Measurements from ENCODE around the gene BCL7C. TPM values are rescaled to one million over a fixed set of nuclear protein-coding genes. Genes with fewer than 3 reads are reported as not detected.

Gene BCL7C
- total and polyA plus RNA-seq, 2 of the 13 experiments (the other 11 are each of a cell fraction or from before 2014, with no cell fraction given) = 17.7 to 33.8 TPM

GRCh38 chr16:30900588-30900987, 6.7 kb upstream of the BCL7C start (continued):
- TF ChIP-seq PCBP2 (optimal IDR thresholded peaks at IDR 0.05; ENCODE audit: low read depth, low read length, poor library complexity, severe bottlenecking) = no peak
- no peak for TF ChIP-seq FOXM1 (CRISPR knock-in tag; IDR thresholded peaks at IDR 0.05)
- no peak for TF ChIP-seq KDM2A (CRISPR knock-in tag; IDR thresholded peaks at IDR 0.05; ENCODE audit: borderline replicate concordance, low read depth)
- TF ChIP-seq NFIC (IDR thresholded peaks at IDR 0.05; ENCODE audit: low read length) = no peak
- TF ChIP-seq, protein P1, sequence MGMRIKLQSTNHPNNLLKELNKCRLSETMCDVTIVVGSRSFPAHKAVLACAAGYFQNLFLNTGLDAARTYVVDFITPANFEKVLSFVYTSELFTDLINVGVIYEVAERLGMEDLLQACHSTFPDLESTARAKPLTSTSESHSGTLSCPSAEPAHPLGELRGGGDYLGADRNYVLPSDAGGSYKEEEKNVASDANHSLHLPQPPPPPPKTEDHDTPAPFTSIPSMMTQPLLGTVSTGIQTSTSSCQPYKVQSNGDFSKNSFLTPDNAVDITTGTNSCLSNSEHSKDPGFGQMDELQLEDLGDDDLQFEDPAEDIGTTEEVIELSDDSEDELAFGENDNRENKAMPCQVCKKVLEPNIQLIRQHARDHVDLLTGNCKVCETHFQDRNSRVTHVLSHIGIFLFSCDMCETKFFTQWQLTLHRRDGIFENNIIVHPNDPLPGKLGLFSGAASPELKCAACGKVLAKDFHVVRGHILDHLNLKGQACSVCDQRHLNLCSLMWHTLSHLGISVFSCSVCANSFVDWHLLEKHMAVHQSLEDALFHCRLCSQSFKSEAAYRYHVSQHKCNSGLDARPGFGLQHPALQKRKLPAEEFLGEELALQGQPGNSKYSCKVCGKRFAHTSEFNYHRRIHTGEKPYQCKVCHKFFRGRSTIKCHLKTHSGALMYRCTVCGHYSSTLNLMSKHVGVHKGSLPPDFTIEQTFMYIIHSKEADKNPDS (CRISPR knock-in tag; IDR thresholded peaks at IDR 0.05) = no peak
- no peak for TF ChIP-seq E2F2 (CRISPR knock-in tag; IDR thresholded peaks at IDR 0.05; ENCODE audit: borderline replicate concordance)
- TF ChIP-seq KDM1A (CRISPR knock-in tag; IDR thresholded peaks at IDR 0.05) = 0 out of 2 replicates have a peak, but pooled peaks have one; percentile 33
- TF ChIP-seq ZNF124 (CRISPR knock-in tag; IDR thresholded peaks at IDR 0.05) = no peak
- TF ChIP-seq, protein P2, sequence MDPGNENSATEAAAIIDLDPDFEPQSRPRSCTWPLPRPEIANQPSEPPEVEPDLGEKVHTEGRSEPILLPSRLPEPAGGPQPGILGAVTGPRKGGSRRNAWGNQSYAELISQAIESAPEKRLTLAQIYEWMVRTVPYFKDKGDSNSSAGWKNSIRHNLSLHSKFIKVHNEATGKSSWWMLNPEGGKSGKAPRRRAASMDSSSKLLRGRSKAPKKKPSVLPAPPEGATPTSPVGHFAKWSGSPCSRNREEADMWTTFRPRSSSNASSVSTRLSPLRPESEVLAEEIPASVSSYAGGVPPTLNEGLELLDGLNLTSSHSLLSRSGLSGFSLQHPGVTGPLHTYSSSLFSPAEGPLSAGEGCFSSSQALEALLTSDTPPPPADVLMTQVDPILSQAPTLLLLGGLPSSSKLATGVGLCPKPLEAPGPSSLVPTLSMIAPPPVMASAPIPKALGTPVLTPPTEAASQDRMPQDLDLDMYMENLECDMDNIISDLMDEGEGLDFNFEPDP (CRISPR knock-in tag; conservative IDR thresholded peaks at IDR 0.05) = no peak
- TF ChIP-seq BHLHE40 (IDR thresholded peaks at IDR 0.05; ENCODE audit: low read length) = no peak
- TF ChIP-seq ZFP41 (CRISPR knock-in tag; IDR thresholded peaks at IDR 0.05; ENCODE audit: borderline replicate concordance) = no peak
- no peak for TF ChIP-seq ZNF460 (CRISPR knock-in tag; IDR thresholded peaks at IDR 0.05; ENCODE audit: borderline replicate concordance)
- no peak for TF ChIP-seq ZNF367 (CRISPR knock-in tag; IDR thresholded peaks at IDR 0.05; ENCODE audit: borderline replicate concordance)
- TF ChIP-seq ZNF253 (CRISPR knock-in tag; IDR thresholded peaks at IDR 0.05; ENCODE audit: borderline replicate concordance) = no peak
- no peak for TF ChIP-seq SKI (IDR thresholded peaks at IDR 0.05; ENCODE audit: partially characterized antibody)
- no peak for TF ChIP-seq MAFF (IDR thresholded peaks at IDR 0.05; ENCODE audit: low read depth, low read length)
- no peak for TF ChIP-seq ZNF772 (CRISPR knock-in tag; IDR thresholded peaks at IDR 0.05)
- no peak for TF ChIP-seq PAF1 (CRISPR knock-in tag; IDR thresholded peaks at IDR 0.05)
- TF ChIP-seq, protein P3, sequence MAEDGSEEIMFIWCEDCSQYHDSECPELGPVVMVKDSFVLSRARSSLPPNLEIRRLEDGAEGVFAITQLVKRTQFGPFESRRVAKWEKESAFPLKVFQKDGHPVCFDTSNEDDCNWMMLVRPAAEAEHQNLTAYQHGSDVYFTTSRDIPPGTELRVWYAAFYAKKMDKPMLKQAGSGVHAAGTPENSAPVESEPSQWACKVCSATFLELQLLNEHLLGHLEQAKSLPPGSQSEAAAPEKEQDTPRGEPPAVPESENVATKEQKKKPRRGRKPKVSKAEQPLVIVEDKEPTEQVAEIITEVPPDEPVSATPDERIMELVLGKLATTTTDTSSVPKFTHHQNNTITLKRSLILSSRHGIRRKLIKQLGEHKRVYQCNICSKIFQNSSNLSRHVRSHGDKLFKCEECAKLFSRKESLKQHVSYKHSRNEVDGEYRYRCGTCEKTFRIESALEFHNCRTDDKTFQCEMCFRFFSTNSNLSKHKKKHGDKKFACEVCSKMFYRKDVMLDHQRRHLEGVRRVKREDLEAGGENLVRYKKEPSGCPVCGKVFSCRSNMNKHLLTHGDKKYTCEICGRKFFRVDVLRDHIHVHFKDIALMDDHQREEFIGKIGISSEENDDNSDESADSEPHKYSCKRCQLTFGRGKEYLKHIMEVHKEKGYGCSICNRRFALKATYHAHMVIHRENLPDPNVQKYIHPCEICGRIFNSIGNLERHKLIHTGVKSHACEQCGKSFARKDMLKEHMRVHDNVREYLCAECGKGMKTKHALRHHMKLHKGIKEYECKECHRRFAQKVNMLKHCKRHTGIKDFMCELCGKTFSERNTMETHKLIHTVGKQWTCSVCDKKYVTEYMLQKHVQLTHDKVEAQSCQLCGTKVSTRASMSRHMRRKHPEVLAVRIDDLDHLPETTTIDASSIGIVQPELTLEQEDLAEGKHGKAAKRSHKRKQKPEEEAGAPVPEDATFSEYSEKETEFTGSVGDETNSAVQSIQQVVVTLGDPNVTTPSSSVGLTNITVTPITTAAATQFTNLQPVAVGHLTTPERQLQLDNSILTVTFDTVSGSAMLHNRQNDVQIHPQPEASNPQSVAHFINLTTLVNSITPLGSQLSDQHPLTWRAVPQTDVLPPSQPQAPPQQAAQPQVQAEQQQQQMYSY (CRISPR knock-in tag; IDR thresholded peaks at IDR 0.05) = no peak
- no peak for TF ChIP-seq HDAC1 (CRISPR knock-in tag; IDR thresholded peaks at IDR 0.05)
- no peak for TF ChIP-seq ZNF850 (CRISPR knock-in tag; conservative IDR thresholded peaks at IDR 0.05)
- TF ChIP-seq, protein P4, sequence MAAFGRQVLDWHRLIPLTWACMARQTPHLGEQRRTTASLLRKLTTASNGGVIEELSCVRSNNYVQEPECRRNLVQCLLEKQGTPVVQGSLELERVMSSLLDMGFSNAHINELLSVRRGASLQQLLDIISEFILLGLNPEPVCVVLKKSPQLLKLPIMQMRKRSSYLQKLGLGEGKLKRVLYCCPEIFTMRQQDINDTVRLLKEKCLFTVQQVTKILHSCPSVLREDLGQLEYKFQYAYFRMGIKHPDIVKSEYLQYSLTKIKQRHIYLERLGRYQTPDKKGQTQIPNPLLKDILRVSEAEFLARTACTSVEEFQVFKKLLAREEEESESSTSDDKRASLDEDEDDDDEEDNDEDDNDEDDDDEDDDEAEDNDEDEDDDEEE (CRISPR knock-in tag; IDR thresholded peaks at IDR 0.05) = no peak

Data from HepG2 (cell line).